Measurements from ENCODE around the gene ACTR2.
"Not testable (repeated sequence)": the region's sequence is repeated elsewhere in the genome, so short reads cannot be mapped to it uniquely, and the experiment has no call there.

The ACTR2 gene

GRCh38 chr2:65231892-65232477 is 4.4 kb downstream of the ACTR2 start:
- no peak overlapping the region for H3K27ac ChIP-seq
- TF ChIP-seq CTCF (IDR thresholded peaks at IDR 0.05), result no peak
- TF ChIP-seq ZFX (IDR thresholded peaks at IDR 0.05; ENCODE audit: borderline replicate concordance), result no peak

GRCh38 chr2:65232636-65233035 is 5.0 kb downstream of the ACTR2 start:
- TF ChIP-seq CTCF (IDR thresholded peaks at IDR 0.05) (no peak), ZFX (IDR thresholded peaks at IDR 0.05; ENCODE audit: borderline replicate concordance) (no peak)
- no peak overlapping the region for H3K27ac ChIP-seq

- TF ChIP-seq ZFX (IDR thresholded peaks at IDR 0.05; ENCODE audit: borderline replicate concordance), result no peak
- no peak for TF ChIP-seq CTCF (IDR thresholded peaks at IDR 0.05)
- H3K27ac ChIP-seq, result no peak overlapping the region
Observed at GRCh38 chr2:65240657-65241056, 13.0 kb downstream of the ACTR2 start.

GRCh38 chr2:65244452-65244851 is 16.8 kb downstream of the ACTR2 start:
- not testable (repeated sequence) for H3K27ac ChIP-seq

- TF ChIP-seq ZFX (IDR thresholded peaks at IDR 0.05; ENCODE audit: borderline replicate concordance) (no peak), CTCF (IDR thresholded peaks at IDR 0.05) (no peak)
- H3K27ac ChIP-seq, result no peak overlapping the region
Observed at GRCh38 chr2:65252640-65253039, 25.0 kb downstream of the ACTR2 start.

DNA sequence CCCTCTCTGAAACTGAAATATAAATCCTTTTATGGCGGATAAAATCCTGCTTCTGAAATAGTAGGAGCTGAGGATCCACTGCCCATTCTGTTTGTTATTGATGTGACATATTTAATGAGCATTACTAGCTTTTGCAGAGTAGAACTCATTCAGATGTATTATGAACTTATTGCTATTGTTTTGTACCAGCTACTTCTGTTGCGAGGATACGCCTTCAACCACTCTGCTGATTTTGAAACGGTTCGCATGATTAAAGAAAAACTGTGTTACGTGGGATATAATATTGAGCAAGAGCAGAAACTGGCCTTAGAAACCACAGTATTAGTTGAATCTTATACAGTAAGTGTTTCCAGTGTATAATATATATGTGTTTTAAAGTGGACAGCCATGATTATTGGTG is 27.7 kb downstream of the ACTR2 start:
- no peak overlapping the region for H3K27ac ChIP-seq
- TF ChIP-seq CTCF (IDR thresholded peaks at IDR 0.05), result no peak
- no peak for TF ChIP-seq ZFX (IDR thresholded peaks at IDR 0.05; ENCODE audit: borderline replicate concordance)

DNA sequence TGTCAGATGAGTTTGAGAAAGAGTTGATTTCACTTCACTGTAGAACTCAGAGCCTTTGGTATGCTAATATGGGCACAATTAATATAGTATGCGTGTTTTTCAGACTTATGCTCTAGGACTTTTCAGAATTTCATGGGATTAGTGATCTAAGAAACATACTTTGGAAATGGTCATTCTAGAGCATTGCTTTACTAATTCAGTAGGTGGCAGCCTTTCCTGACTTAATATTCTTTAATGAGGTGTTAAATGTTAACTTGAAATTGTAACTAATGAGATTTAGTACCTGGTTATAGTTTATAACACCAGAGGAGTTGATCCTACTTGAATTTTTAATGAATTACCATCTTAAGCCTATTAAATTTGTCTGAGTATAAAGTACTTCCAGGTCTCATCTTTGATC is 28.4 kb downstream of the ACTR2 start:
- TF ChIP-seq ZFX (IDR thresholded peaks at IDR 0.05; ENCODE audit: borderline replicate concordance) (no peak), CTCF (IDR thresholded peaks at IDR 0.05) (peak; percentile 45)
- no peak overlapping the region for H3K27ac ChIP-seq

DNA sequence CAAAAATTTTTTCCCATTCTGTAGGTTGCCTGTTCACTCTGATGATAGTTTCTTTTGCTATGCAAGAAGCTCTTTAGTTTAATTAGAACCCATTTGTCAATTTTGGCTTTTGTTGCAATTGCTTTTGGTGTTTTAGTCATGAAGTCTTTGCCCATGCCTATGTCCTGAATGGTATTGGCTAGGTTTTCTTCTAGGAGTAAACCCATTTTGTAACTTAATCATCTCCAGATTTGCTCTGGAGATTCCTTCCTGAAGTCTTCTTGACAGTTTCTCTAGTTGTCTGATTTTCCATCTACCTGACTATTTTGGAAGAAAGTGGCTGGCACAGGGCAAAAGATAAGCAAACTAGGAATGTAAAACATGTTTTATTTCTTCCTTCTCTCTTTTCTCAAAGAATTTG is 30.2 kb downstream of the ACTR2 start:
- not testable (repeated sequence) for H3K27ac ChIP-seq
